AG10803 (cell line): ENCODE measurements around the gene RDH5.

Source experiments
- DNase-seq: peaks from one replicate; pipeline ENCODE4 v3.0.0; 2010; ENCODE audit warnings: low read depth
- H3K4me3 ChIP-seq: 2 replicates; pipeline ENCODE4 v1.5.1; 2011; ENCODE audit warnings: mild to moderate bottlenecking, low read length, control low read depth
- TF ChIP-seq, protein P1 (sequence below): conservative IDR thresholded peaks from 2 replicates; pipeline ENCODE4 v1.5.1; 2011; ENCODE audit warnings: mild to moderate bottlenecking, low read length, control low read depth, inconsistent platforms

The RDH5 gene

DNA sequence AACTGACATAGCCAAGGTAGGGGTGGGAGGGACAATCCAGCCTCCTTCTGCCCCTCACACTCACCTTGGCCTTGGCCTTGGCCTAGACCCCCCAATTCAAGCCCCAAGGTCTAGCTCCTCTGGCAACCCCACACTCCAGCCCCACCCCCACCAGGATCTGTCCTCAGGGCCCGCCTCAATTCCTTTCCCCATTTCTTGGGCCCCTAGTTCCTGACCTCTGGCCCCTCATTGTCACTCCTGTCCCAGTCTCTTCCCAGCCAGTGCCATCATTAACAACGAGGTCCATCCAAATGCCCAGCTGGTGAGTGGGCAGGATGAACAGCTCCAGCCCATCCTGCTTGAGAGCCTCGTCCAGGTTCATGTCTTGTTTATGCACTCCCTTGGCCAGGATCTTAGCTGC lies 15.9 kb downstream of the RDH5 start:
- no peak overlapping the region for H3K4me3 ChIP-seq
- DNase-seq, result no peak
- TF ChIP-seq, protein P1, sequence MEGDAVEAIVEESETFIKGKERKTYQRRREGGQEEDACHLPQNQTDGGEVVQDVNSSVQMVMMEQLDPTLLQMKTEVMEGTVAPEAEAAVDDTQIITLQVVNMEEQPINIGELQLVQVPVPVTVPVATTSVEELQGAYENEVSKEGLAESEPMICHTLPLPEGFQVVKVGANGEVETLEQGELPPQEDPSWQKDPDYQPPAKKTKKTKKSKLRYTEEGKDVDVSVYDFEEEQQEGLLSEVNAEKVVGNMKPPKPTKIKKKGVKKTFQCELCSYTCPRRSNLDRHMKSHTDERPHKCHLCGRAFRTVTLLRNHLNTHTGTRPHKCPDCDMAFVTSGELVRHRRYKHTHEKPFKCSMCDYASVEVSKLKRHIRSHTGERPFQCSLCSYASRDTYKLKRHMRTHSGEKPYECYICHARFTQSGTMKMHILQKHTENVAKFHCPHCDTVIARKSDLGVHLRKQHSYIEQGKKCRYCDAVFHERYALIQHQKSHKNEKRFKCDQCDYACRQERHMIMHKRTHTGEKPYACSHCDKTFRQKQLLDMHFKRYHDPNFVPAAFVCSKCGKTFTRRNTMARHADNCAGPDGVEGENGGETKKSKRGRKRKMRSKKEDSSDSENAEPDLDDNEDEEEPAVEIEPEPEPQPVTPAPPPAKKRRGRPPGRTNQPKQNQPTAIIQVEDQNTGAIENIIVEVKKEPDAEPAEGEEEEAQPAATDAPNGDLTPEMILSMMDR, result no peak

DNA sequence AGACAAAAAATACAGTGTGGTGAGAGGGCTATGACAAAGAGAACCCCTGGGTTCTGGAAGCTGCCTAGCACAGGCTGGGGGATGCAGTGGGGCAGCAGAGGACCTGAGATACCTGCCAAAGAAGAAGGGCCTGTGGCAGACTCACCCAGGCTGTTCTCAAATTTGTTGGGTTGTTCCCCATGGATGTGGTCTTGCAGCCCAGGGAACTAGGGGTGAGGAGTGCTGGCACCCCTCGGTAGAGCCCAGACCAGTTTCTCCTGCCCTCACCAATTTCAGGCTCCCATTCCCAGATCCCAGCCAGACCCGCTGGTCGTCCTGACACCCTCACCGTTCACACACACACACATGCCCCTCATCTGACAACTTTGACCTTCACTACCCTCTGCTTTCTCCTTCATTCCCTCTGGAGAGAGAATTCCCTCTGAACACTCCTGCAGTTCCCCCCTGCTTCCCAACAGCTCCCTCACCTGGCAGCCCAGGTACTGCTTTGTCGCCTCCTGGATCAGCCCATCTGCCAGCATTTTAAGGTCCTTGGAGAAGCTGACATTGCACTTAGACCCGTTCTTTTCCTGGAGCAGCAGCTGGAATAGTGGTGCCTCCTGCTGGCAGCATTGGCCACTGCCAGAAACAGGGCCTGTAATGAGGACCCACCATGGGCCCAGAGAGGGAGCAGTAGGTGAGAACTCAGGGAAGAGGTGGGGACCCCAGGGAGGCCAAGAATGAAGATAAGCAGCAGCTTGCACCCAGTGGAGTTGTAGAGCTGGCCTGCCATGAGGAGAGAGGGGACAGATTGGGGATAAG lies 16.8 kb downstream of the RDH5 start:
- TF ChIP-seq, protein P1, result peak; percentile 82
- DNase-seq, result peak; percentile 61
- H3K4me3 ChIP-seq, result no peak overlapping the region

DNA sequence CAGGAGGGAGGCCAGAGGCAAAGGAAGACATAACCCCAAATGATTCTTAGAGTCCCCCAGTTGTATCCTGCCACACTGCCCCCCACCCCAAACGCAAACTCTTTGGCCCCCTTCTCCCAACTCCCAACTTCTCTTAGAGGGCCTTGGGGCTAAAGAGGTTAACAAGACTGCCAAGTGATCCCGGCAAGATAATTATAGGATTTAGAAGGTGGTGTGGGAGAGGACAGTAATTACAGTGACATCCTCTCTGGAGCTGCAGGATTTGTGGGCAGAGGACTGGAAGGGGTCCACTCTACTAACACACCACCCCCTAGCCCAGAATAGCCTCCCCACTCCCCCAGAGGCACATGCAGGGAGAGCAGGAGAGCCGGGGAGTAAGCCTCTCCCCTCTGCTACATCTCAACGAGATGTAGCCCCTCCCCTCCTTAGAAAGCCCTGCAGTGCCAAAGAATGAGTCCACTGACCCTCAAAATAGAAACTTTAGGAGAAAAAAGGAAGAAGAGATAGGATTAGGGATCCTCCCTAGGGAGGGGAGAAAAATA lies 17.5 kb downstream of the RDH5 start:
- TF ChIP-seq, protein P1, result no peak; the same call in 1 of the 2 replicates
- peak overlapping the region; percentile 79; the same call in 1 of the 2 replicates for H3K4me3 ChIP-seq
- no peak for DNase-seq

DNA sequence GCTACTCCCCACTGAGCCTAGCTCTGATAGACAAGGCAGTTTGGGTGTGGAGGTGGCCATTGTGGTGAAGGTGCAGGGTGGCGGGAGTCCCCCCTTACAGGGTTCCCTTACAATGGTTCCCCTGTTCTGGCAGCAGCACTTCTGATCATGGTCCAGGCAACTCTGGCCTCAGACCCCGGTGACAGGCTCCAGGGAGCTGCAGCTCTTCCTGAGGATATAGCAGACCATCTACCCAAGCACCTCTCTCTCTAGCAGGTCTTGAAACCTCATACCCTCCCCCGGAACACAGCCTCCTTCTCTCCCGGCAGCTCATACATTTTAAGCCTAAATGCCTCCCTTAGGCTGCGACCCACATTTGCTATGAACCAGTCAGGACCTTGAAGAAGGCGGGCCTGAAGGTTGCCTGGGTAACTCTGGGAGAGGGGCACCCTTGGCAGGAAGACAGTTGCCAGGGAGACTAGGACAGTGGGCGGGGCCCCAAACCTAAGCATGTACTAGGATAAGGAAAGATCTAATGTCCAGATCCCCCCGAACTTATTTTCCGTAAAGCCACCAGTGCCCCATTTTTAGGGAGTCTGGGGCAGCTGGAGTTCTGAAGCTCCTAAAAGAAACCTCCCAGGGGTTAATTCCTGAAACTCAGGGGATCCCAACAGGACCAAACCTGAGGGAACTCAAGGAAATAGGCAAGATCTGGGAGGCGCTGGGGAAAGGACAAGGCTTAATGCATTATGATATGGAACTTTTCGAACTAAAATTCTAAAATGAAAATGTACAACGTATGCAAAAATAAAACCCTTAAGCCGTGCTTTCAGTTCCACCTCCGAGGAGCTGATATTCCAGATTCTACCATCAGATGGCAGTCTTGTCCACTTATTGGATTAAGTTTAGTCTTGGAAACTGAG lies 18.2 kb downstream of the RDH5 start:
- peak; percentile 71 for DNase-seq
- TF ChIP-seq, protein P1, result peak; percentile 89
- peak overlapping the region; percentile 79 for H3K4me3 ChIP-seq

DNA sequence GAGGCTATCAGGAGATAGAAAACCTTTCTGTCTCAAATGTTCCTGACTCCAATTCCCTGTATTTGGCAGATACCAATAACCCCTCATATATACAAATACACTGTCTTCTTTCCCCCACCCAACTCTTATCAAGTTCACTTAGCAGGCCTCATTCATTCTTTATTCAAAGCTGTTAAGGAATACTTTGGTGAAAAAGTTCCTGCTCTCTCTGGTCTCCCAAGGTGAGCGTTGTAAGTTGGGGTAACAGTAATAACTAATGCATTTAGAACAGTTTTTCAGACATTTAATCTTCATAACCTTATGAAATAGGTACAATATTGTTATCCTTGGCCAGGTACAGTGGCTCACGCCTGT lies 18.8 kb downstream of the RDH5 start:
- TF ChIP-seq, protein P1, result no peak
- no peak for DNase-seq
- H3K4me3 ChIP-seq, result no peak overlapping the region

DNA sequence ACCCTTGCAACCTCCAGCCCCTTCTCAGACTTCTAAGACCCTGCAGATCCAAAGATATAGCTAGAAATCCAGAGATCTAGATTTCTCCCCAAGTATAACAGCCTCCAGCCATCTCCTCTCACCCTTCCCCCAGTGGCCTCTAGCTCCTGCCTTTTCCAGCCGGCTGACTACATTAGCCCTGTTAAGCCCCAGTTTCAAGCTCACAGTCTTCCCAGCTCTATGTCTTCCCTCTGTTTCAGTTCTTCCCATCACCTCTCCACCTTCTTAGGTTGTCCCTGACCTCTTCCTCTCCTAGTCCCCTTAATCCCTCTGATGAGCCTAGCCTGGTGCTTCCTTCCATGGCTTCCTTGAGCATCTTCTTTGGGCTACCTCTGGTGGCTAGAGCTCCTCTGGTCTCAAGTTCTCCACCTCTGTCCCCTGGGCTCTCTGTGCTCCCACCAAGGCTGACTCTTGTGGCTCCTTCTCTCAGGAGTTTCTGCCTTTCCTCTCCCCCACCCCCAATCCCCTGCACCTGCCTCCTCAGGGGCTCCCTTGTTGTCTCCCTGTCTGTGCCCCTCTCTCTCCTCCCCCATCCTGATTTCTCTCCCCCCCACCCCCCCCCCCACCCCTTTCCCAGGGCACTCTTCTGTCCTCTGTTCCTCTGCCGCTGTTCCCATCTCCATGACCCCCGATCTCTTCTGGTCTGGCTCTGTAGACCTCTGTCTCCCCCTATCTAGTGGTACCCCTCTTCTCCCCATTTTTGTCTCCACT lies 21.9 kb downstream of the RDH5 start:
- TF ChIP-seq, protein P1, result no peak
- no peak for DNase-seq
- peak overlapping the region; percentile 48 for H3K4me3 ChIP-seq
